Measurements from ENCODE around the gene MPHOSPH10.
"Not testable (repeated sequence)": the region's sequence is repeated elsewhere in the genome, so short reads cannot be mapped to it uniquely, and the experiment has no call there.

DNA sequence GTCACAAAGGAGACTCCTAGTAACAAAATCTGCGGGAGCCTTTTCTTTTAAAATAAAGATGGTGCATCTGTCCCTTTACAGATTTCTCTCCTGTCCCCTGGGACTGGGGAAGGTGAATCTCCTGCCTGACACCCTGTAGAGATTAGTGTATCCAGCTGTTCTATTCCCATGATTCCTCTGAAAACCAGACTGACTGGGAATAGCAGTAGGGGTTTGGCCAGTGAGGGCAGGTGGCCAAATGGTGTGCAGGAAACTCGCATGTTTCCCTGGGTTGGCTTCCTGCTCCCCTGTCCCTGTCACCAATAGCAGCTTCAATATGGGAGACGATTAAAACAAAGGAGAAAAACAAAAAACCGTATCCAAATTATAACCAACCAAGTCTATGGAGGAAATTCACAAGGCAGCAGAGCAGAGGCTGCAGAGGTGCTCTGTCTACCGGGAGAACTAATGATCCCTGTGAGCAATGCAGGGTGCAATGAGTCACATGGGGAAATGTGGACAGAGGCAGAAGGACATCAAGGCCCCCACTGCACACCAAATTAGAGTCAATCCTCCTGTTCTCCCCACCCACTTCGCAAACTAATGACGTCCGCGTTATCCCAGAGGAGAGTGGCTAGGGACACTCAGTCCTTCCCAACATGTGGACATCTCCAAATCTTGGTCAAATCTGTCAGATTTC is 45.0 kb upstream of the MPHOSPH10 start:
- TF ChIP-seq, protein P1, sequence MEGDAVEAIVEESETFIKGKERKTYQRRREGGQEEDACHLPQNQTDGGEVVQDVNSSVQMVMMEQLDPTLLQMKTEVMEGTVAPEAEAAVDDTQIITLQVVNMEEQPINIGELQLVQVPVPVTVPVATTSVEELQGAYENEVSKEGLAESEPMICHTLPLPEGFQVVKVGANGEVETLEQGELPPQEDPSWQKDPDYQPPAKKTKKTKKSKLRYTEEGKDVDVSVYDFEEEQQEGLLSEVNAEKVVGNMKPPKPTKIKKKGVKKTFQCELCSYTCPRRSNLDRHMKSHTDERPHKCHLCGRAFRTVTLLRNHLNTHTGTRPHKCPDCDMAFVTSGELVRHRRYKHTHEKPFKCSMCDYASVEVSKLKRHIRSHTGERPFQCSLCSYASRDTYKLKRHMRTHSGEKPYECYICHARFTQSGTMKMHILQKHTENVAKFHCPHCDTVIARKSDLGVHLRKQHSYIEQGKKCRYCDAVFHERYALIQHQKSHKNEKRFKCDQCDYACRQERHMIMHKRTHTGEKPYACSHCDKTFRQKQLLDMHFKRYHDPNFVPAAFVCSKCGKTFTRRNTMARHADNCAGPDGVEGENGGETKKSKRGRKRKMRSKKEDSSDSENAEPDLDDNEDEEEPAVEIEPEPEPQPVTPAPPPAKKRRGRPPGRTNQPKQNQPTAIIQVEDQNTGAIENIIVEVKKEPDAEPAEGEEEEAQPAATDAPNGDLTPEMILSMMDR (IDR thresholded peaks at IDR 0.05; ENCODE audit: low read length): not testable (repeated sequence)
- TF ChIP-seq EZH2phosphoT487 (IDR thresholded peaks at IDR 0.05; ENCODE audit: low read length); EZH2 (optimal IDR thresholded peaks at IDR 0.05; ENCODE audit: low read depth, low read length): not testable (repeated sequence)
